ENCODE measurements around the gene EIF2AK3.
"Not testable (repeated sequence)": the region's sequence is repeated elsewhere in the genome, so short reads cannot be mapped to it uniquely, and the experiment has no call there.

The EIF2AK3 gene

GRCh38 chr2:88627055-88627855, at the start of gene EIF2AK3:
Gene EIF2AK3, minus strand, starts transcription at chr2:88627464. Its CDS starts 190 bp downstream, at chr2:88627274.
- peak; percentile 73 to 88 (median 82) for DNase-seq (ENCODE audit: low read depth in 4 of 4, low spot score in 1 of 4)

- no peak for DNase-seq (ENCODE audit: low read depth in 4 of 4, low spot score in 1 of 4)
These were observed 46.1 kb upstream of the EIF2AK3 start for GRCh38 chr2:88673363-88673762.

- no peak for DNase-seq (ENCODE audit: low read depth in 4 of 4, low spot score in 1 of 4)
These were observed 44.6 kb upstream of the EIF2AK3 start for GRCh38 chr2:88671786-88672427.

GRCh38 chr2:88669482-88670214, 42.4 kb upstream of the EIF2AK3 start:
- DNase-seq (ENCODE audit: low read depth in 4 of 4, low spot score in 1 of 4), result no peak

DNA sequence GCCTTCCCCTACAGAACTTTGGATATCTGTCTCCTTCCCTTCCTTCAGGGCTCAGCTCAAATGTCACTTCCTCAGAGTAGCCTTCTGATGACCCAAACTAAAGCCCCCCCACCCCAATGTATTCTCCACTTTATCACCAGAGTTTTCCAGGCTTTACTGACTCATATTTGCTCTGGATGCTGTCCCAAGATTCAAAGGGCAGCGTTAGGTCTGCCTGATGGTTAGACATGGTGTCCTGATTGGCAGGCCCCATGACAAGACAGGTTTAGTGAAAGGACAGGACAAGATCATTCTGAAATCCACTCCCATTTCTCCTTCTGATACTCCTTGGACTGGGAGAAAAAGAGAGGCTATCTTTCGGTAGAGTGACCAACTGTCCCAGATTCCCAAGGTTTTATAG, 41.6 kb upstream of the EIF2AK3 start:
- no peak for DNase-seq (ENCODE audit: low read depth in 4 of 4, low spot score in 1 of 4)

- no peak for DNase-seq (ENCODE audit: low read depth in 4 of 4, low spot score in 1 of 4)
These were observed 40.0 kb upstream of the EIF2AK3 start for GRCh38 chr2:88667219-88667618.

GRCh38 chr2:88666576-88666975, 39.3 kb upstream of the EIF2AK3 start:
- no peak for DNase-seq (ENCODE audit: low read depth in 4 of 4, low spot score in 1 of 4)

DNA sequence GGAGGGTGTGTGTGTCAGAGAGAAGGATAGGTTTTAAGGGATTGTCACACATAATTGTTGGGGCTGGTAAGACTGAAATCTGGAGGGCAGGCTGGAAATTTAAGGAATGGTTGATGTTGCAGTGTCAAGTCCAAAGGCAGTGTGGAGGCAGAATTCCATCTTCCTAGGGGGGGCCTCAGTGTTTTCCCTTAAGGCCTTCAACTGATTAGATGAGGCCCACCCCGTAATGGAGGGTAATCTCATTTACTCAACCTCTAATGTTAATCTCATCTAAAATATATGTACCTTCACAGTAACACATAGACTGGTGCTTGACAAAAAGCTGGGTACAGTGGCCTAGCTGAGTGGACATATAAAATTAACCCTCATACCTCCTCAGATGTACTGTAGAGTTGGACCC, 33.4 kb upstream of the EIF2AK3 start:
- DNase-seq (ENCODE audit: low read depth in 4 of 4, low spot score in 1 of 4), result no peak

GRCh38 chr2:88659538-88659915, 32.3 kb upstream of the EIF2AK3 start:
- no peak for DNase-seq (ENCODE audit: low read depth in 4 of 4, low spot score in 1 of 4)

DNA sequence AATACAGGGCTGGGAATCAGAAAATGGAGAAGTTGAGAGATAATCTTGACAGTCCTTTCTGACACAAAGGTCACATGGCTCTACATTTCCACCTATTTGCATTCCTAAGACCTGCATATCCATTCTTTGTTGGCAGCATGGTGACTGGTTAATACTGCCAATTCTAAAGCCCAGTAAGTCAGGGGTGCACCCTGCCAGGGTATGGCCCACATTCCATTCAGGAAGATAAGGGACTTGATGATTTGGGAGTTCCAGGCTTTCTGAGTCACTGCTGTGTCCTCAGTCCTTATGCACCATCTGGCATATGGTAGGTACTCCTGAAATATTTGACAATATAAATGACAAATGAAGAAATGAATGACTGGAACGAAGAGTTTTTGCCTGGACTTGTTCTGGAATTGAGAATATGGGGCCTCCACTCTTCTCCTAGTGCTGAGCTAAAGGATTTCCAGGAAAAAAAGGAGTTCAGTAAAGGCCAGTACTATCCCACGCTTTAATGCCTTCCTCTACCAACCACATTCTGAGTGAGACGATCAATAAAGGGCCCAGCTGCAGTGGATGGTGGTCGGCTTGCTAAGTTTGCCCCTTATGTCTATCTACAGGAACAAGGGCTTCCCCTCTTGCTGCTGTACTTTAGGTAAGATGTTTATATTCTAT, 31.7 kb upstream of the EIF2AK3 start:
- DNase-seq (ENCODE audit: low read depth in 4 of 4, low spot score in 1 of 4), result no peak

DNA sequence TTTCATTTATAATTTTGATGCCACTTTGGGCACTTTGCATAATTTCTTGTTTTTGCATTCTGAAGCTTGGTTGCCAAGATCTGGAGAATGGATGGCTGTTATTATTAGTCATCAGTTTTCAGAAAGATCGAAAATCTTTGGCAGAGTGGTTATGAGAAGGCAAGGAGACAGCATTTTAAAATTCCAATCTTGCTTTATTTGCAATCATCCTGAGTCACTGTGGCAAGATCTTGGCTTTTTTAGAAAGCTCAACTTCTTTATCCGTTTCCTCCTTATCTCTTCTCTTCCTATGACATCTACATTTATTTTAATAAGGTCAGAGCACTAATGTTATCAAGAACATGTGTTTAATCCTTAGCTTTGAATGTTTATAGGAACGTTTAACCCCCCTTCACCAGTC, 31.1 kb upstream of the EIF2AK3 start:
- no peak for DNase-seq (ENCODE audit: low read depth in 4 of 4, low spot score in 1 of 4)

DNA sequence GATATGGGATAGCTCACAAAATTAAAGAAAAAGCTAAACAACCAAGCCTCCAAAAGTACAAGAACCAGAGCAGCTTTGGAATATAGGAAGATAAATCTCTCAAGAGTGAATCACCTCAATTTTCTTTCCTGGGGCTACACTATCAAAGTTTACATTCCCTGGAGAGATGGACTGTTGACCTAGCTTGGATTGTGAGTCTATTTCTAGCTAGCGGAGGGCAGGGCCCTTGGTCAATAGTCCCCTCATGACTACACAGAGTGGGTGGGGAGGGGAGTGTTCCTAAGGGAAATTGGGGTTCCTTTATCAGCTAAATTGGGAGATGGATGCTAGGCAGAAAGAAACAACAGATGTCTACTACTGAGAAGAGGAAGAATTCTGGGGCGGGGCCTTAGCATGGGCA, 29.9 kb upstream of the EIF2AK3 start:
- DNase-seq (ENCODE audit: low read depth in 4 of 4, low spot score in 1 of 4), result no peak

DNA sequence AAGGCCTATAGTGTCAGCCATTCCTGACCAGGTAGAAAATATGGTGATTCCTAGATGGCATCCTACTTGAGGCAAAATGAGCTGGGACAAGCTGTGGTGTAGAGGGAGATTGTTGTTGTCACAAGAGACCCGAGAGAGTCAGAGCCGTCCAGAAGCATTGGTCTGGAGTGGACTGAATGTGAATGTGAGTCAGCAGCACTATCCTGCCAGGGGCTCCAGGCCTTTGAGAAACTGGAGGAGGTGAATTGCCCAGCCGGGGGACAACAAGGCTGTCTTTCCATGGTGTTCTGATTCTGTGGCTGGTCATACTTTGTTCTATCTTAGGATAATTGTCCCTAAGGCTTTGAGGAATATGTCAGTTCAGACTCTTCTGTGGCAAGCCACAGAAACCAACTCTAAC, 29.4 kb upstream of the EIF2AK3 start:
- DNase-seq (ENCODE audit: low read depth in 4 of 4, low spot score in 1 of 4), result no peak

DNA sequence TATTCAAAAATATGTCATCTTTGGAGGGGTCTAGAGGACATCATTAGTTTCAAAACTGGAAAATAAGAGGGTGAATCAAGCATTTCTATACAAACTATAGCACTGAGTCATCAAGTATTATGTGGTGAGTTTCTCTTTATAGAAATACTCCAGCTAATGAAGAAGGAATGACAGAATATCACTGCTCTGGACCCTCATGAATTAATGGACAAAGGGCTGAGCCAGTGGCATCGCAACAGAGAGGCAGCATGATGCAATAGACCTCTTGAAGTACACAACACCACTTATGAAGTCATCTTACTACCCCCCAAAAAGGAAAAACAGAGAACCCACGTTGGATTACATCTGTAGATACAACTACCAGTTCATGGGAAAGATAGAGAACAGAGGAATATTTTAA, 27.4 kb upstream of the EIF2AK3 start:
- DNase-seq (ENCODE audit: low read depth in 4 of 4, low spot score in 1 of 4), result no peak

DNA sequence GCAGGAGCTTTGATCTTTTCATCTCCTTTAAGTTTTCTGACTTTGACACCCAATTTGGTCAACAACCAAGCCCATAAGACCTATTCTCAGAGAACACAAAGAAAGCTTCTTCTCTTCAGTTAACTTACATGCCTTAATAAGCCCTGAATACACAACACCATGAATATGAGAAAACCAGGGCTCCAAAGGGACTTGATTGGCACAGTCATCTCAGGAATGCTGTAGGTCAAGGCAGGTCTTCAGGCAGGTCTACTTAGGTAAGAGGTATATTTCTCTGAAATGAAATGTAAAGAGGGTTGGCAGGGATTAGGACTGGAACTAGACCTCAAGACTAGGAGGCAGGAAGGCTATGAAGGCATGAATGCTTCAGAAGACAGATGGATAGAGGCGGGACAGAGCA, 24.4 kb upstream of the EIF2AK3 start:
- DNase-seq (ENCODE audit: low read depth in 4 of 4, low spot score in 1 of 4), result no peak

DNA sequence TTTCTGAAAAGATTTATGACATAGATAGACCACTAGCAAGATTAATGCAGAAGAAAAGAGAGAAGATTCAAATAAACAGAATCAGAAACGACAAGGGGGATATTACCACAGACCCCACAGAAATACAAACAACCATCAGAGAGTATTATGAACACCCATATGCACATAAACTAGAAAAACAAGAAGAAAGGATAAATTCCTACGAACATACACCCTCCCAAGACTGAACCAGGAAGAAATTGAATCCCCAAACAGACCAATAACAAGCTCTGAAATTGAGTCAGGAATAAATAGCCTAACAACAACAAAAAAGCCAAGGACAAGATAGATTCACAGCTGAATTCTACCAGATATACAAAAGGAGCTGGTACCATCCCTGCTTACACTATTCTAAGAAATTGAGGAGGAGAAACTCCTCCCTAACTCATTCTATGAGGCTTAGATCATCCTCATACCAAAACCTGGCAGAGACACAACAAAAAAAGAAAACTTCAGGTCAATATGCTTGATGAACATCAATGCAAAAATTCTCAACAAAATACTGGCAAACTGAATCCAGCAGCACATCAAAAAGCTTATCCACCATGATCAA, 18.1 kb upstream of the EIF2AK3 start:
- DNase-seq (ENCODE audit: low read depth in 4 of 4, low spot score in 1 of 4), result not testable (repeated sequence)

GRCh38 chr2:88642278-88642677, 15.0 kb upstream of the EIF2AK3 start:
- DNase-seq (ENCODE audit: low read depth in 4 of 4, low spot score in 1 of 4), result no peak

DNA sequence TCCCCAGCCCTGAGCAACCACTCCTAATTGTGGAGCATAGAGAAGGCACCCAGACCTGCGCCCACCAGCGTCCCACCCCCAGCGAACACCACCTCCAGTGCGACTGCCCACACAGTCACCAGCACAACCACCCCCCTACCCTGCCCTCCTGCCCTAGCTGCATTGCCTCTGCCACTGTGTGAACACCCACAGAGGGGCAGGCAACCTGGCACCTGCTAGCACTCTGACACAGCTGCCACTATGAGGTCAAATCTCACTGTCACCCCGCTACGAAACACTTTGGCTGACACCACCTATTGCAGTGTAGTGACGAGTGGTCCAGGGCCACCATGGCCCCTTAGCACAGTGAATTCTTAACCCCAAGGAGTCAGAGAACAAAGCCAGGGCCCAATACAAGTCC, 14.1 kb upstream of the EIF2AK3 start:
- no peak for DNase-seq (ENCODE audit: low read depth in 4 of 4, low spot score in 1 of 4)

- DNase-seq (ENCODE audit: low read depth in 4 of 4, low spot score in 1 of 4), result no peak
These were observed 12.6 kb upstream of the EIF2AK3 start for GRCh38 chr2:88639865-88640264.

DNA sequence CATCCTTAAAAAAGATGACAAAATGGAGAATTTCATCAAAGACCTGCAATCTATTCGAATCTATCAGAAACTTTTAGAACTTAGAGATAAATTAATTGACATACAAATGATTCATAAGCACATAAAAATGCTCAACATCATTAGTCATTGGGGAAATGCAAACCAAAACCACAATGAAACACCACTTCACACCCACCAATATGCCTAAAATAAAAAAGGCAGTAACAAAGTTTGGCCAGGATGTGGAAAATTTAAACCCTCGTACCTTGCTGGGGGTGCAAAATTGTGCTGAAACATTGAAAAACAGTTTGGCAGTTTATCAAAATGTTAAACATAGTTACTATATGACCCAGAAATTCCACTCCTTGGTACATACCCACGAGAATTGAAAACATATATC, 11.5 kb upstream of the EIF2AK3 start:
- DNase-seq (ENCODE audit: low read depth in 4 of 4, low spot score in 1 of 4), result peak in 1 of 4 experiments; percentile 11

GRCh38 chr2:88638123-88638650, 10.9 kb upstream of the EIF2AK3 start:
- no peak for DNase-seq (ENCODE audit: low read depth in 4 of 4, low spot score in 1 of 4)

Data from stimulated activated CD4-positive, alpha-beta T cell treated with anti-CD3 and anti-CD28 coated beads, Interleukin-1b, Interleukin-23, amount 100 ng/mL, for 24 hours (primary cell).